RWPE1 (cell line): ENCODE measurements around the gene ARSB.
"Not testable (repeated sequence)": the region's sequence is repeated elsewhere in the genome, so short reads cannot be mapped to it uniquely, and the experiment has no call there.

Experiments used
- CTCF ChIA-PET: fragments of 350-600 bp; sonication (Branson Sonifier 250); formaldehyde crosslinking; extraction: SDS; loops from one replicate; lab custom pipeline; 2021; lab: Yijun Ruan, JAX
- POLR2A ChIA-PET: fragments of 400-600 bp; formaldehyde crosslinking; extraction: SDS; loops from one replicate; lab custom pipeline; 2020; ENCODE audit warnings: antibody characterized with exemption; ENCODE audit not compliant: low non-redundant PET; lab: Yijun Ruan, JAX
- DNase-seq: peaks from one replicate; pipeline ENCODE4 v3.0.0; 2012; ENCODE audit warnings: low spot score
- H3K27ac ChIP-seq: fragments of 450-650 bp; 2 replicates; pipeline ENCODE4 v1.5.1; 2017
- TF ChIP-seq, protein P1 (sequence below): fragments of 450-650 bp; conservative IDR thresholded peaks from 2 replicates; pipeline ENCODE4 v1.5.1; 2017; ENCODE audit warnings: low read depth, mild to moderate bottlenecking

ARSB gene

DNA sequence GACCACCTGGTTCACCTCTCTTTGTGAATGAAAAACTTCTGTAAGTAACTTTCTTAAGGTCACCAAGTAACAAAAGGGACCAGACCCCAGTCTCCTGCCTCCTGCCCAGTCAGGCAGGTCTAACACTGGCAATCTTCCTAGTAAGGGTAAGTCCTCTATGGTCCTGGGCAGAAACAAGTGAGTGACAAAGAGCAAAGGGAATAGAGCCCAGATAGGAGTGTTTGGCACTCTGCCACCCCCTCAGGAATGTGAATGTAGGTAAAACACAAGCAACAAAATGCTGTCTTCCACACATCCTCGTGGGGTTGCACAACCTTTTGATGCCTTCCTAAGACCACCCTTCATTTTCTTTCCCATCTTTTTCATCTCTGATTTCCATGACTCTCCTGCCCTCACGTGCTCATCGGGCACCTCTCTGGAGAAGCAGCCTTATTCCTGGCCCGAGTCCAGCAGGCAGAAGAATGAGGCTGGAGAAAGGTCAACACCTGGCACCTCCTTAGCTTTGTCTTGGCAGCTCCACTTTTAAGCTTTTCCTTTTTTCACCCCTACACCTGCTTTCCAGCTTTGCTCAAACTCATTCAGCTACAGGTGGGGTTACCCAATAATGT is 246.3 kb downstream of the ARSB start:
- H3K27ac ChIP-seq: no peak overlapping the region
- POLR2A ChIA-PET: no interaction called here
- TF ChIP-seq, protein P1, sequence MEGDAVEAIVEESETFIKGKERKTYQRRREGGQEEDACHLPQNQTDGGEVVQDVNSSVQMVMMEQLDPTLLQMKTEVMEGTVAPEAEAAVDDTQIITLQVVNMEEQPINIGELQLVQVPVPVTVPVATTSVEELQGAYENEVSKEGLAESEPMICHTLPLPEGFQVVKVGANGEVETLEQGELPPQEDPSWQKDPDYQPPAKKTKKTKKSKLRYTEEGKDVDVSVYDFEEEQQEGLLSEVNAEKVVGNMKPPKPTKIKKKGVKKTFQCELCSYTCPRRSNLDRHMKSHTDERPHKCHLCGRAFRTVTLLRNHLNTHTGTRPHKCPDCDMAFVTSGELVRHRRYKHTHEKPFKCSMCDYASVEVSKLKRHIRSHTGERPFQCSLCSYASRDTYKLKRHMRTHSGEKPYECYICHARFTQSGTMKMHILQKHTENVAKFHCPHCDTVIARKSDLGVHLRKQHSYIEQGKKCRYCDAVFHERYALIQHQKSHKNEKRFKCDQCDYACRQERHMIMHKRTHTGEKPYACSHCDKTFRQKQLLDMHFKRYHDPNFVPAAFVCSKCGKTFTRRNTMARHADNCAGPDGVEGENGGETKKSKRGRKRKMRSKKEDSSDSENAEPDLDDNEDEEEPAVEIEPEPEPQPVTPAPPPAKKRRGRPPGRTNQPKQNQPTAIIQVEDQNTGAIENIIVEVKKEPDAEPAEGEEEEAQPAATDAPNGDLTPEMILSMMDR: no peak
- DNase-seq: no peak
- CTCF ChIA-PET: no interaction called here

GRCh38 chr5:78738104-78738503 is 247.0 kb downstream of the ARSB start:
- POLR2A ChIA-PET: no interaction called here
- H3K27ac ChIP-seq: no peak overlapping the region
- no peak for DNase-seq
- CTCF ChIA-PET: no interaction called here
- TF ChIP-seq, protein P1: no peak

GRCh38 chr5:78735834-78736463 is 249.2 kb downstream of the ARSB start:
- POLR2A ChIA-PET: no interaction called here
- TF ChIP-seq, protein P1: no peak
- no peak for DNase-seq
- CTCF ChIA-PET: no interaction called here
- no peak overlapping the region for H3K27ac ChIP-seq

DNA sequence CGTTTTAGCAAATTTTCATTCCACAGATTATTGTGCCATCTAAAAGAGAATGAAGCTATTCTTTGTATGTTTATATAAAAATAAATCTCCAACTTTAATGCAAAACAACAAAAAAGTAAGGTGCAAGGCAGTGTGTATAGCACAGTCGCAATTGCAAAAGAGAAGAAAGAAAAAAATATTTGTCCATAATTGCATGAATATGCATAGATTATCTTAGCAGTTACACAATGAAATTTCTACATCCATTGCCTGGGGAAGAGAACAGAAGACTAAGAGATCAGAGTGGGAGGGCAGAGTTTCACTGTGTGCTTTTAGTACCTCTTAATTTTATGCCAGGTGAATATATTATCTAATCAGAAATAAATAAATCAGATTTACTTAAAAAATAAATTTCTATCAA is 250.2 kb downstream of the ARSB start:
- H3K27ac ChIP-seq: no peak overlapping the region
- no peak for DNase-seq
- TF ChIP-seq, protein P1: no peak
- POLR2A ChIA-PET: no interaction called here
- CTCF ChIA-PET: no interaction called here

GRCh38 chr5:78734094-78734845 is 250.8 kb downstream of the ARSB start:
- CTCF ChIA-PET: no interaction called here
- DNase-seq: no peak
- TF ChIP-seq, protein P1: no peak
- POLR2A ChIA-PET: no interaction called here
- no peak overlapping the region for H3K27ac ChIP-seq

- H3K27ac ChIP-seq, DNase-seq, POLR2A ChIA-PET, CTCF ChIA-PET: not testable (repeated sequence)
Measured at GRCh38 chr5:78732721-78733120, 252.4 kb downstream of the ARSB start.

DNA sequence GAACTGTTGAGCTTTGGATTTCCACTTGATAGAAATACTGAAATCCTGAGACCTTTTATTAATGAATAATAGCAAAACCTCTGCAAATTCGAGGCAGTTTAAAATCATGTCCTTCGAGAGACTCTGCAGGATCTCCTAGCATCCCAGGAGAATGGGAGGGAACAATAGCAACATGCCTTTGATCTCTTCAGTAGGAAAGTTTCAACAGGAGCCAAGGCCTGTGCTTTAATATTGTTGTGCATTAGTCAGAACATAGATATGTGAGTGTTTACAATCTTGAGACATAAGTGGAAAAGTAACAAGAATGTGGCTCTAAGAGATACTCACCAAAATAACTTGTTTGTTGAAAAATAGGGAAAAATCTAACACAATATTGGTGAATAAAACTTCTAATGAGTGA is 253.2 kb downstream of the ARSB start:
- no peak overlapping the region for H3K27ac ChIP-seq
- TF ChIP-seq, protein P1: no peak
- ChIA-PET POLR2A (no interaction called here), CTCF (interaction anchor here (0.6 kb wide), 1 partner anchor 158 kb away, joined by 3 read pairs; no protein-coding TSS in a partner anchor)
- no peak for DNase-seq
